Progenitor cell of endocrine pancreas (in vitro differentiated cells): ENCODE measurements around the gene VWA8. TPM values are rescaled to one million over a fixed set of nuclear protein-coding genes. Genes with fewer than 3 reads are reported as not detected.

Source experiments
- DNase-seq: peaks from one replicate; pipeline ENCODE4 v3.0.0; 2021; ENCODE audit warnings: low spot score; ENCODE audit not compliant: unreplicated experiment
- H3K27ac Mint-ChIP-seq: 2 replicates; pipeline ENCODE4 v1.8.0; 2021; ENCODE audit warnings: mild to moderate bottlenecking, moderate library complexity, mixed read lengths
- H3K27me3 Mint-ChIP-seq: 2 replicates; pipeline ENCODE4 v1.8.0; 2021; ENCODE audit warnings: mixed read lengths
- H3K36me3 Mint-ChIP-seq: 2 replicates; pipeline ENCODE4 v1.8.0; 2022; ENCODE audit warnings: mixed read lengths; ENCODE audit not compliant: insufficient read depth
- H3K4me1 Mint-ChIP-seq: 2 replicates; pipeline ENCODE4 v1.8.0; 2021; ENCODE audit warnings: low read depth, mixed read lengths
- H3K4me3 Mint-ChIP-seq: 2 replicates; pipeline ENCODE4 v1.8.0; 2021; ENCODE audit warnings: low read depth, mild to moderate bottlenecking, moderate library complexity, mixed read lengths
- H3K9me3 Mint-ChIP-seq: 2 replicates; pipeline ENCODE4 v1.8.0; 2021; ENCODE audit warnings: low read depth, mixed read lengths
- CTCF ChIP-seq: fragments of 200-600 bp; sonication (generic); IDR thresholded peaks from one replicate; pipeline ENCODE4 v1.5.0; 2021; ENCODE audit warnings: antibody characterized with exemption, mild to moderate bottlenecking; ENCODE audit not compliant: unreplicated experiment
- total RNA-seq: library from RNA; stranded (reverse); gene quantifications from 2 replicates; pipeline ENCODE4 v1.2.1, GENCODE V29; 2021

VWA8 gene
- total RNA-seq, 1 donor from 2014 or later: 24.1 TPM

GRCh38 chr13:41595298-41595697 is 365.6 kb downstream of the VWA8 start:
- DNase-seq: no peak
- H3K27me3 Mint-ChIP-seq: no peaks in the 10 kb centered on the region
- H3K4me1 Mint-ChIP-seq: no peaks in the 10 kb centered on the region
- no peak overlapping the region for H3K27ac Mint-ChIP-seq
- no peak overlapping the region for H3K4me3 Mint-ChIP-seq
- peaks cover 8% of the 10 kb centered on the region for H3K36me3 Mint-ChIP-seq
- H3K9me3 Mint-ChIP-seq: no peaks in the 10 kb centered on the region
- TF ChIP-seq CTCF: no peak

GRCh38 chr13:41590643-41591042 is 370.3 kb downstream of the VWA8 start:
- Mint-ChIP-seq H3K4me3 (no peak overlapping the region), H3K4me1 (peaks cover 8% of the 10 kb centered on the region), H3K9me3 (no peaks in the 10 kb centered on the region), H3K27me3 (no peaks in the 10 kb centered on the region), H3K36me3 (peaks cover 18% of the 10 kb centered on the region), H3K27ac (no peak overlapping the region)
- DNase-seq: no peak
- no peak for TF ChIP-seq CTCF

- H3K4me1 Mint-ChIP-seq: peaks cover 8% of the 10 kb centered on the region
Observed at GRCh38 chr13:41590122-41590521, 370.8 kb downstream of the VWA8 start.

GRCh38 chr13:41589434-41589833 is 371.5 kb downstream of the VWA8 start:
- Mint-ChIP-seq H3K27me3 (no peaks in the 10 kb centered on the region), H3K27ac (no peak overlapping the region), H3K4me3 (no peak overlapping the region), H3K36me3 (peaks cover 19% of the 10 kb centered on the region), H3K9me3 (no peaks in the 10 kb centered on the region), H3K4me1 (peaks cover 8% of the 10 kb centered on the region)
- DNase-seq: no peak
- TF ChIP-seq CTCF: no peak

More at GRCh38 chr13:41590122-41590521, 370.8 kb downstream of the VWA8 start:
- Mint-ChIP-seq H3K9me3 (no peaks in the 10 kb centered on the region), H3K36me3 (peaks cover 17% of the 10 kb centered on the region), H3K27me3 (no peaks in the 10 kb centered on the region), H3K27ac (no peak overlapping the region), H3K4me3 (no peak overlapping the region)
- TF ChIP-seq CTCF: no peak
- no peak for DNase-seq

GRCh38 chr13:41588899-41589298 is 372.0 kb downstream of the VWA8 start:
- Mint-ChIP-seq H3K27ac (no peak overlapping the region), H3K9me3 (no peaks in the 10 kb centered on the region), H3K27me3 (no peaks in the 10 kb centered on the region), H3K4me1 (peaks cover 8% of the 10 kb centered on the region), H3K36me3 (peaks cover 19% of the 10 kb centered on the region), H3K4me3 (no peak overlapping the region)
- no peak for TF ChIP-seq CTCF
- no peak for DNase-seq
